SK-N-SH treated with all-trans-retinoic acid at 6 μM for 48 hours (cell line): ENCODE measurements around the gene NRXN3.

Experiments used
- PPARA ChIP-seq: fragments of 250-450 bp; sonication (Bioruptor Pico); IDR thresholded peaks from 2 replicates; pipeline ENCODE4 v1.5.0; 2020; ENCODE audit warnings: mild to moderate bottlenecking, borderline replicate concordance
- RARB ChIP-seq: fragments of 250-450 bp; sonication (Bioruptor Pico); IDR thresholded peaks from 2 replicates; pipeline ENCODE4 v1.8.0; 2021; ENCODE audit warnings: mild to moderate bottlenecking, moderate library complexity
- ZNF565 ChIP-seq: fragments of 450-650 bp; formaldehyde crosslinking; conservative IDR thresholded peaks from 2 replicates; pipeline ENCODE4 v1.5.0; 2020; ENCODE audit warnings: low read depth, mild to moderate bottlenecking, moderate library complexity
- TF ChIP-seq, protein P1 (sequence below): fragments of 250-450 bp; sonication (Bioruptor Pico); IDR thresholded peaks from 2 replicates; pipeline ENCODE4 v1.8.0; 2021; ENCODE audit warnings: low read depth, mild to moderate bottlenecking, moderate library complexity, borderline replicate concordance
- TF ChIP-seq, protein P2 (sequence below): fragments of 250-450 bp; sonication (Bioruptor Pico); IDR thresholded peaks from 2 replicates; pipeline ENCODE4 v1.8.0; 2020; ENCODE audit warnings: mild to moderate bottlenecking, moderate library complexity, borderline replicate concordance
- TF ChIP-seq, protein P3 (sequence below): fragments of 250-450 bp; sonication (Bioruptor Pico); IDR thresholded peaks from 2 replicates; pipeline ENCODE4 v1.5.0; 2020; ENCODE audit warnings: mild to moderate bottlenecking, moderate library complexity
- TF ChIP-seq, protein P4 (sequence below): fragments of 250-450 bp; sonication (Bioruptor Pico); IDR thresholded peaks from 2 replicates; pipeline ENCODE4 v1.5.1; 2021; ENCODE audit warnings: mild to moderate bottlenecking, moderate library complexity

DNA sequence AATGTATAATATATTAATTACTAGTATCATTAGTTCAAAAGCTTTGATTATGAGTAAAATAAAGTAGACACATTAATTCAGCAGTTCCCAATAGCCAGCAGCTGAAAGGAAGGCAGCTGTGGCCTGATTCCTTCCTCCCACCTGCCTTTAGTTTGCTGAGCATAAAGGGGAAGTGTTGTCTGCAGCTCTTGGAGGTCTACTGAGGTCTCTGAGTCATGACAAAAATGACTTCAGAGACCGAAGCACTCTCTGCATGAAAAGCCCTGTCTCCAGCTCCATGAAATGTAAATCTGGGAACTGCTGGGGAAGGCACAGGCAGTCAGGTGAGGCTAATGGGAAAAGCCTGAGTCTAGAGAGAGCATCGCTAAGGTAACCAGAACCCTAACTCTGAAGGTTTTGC lies 165.4 kb downstream of the NRXN3 start:
- no peak for TF ChIP-seq PPARA
- TF ChIP-seq ZNF565, result no peak
- TF ChIP-seq RARB (CRISPR knock-in tag), result no peak
- TF ChIP-seq, protein P1, sequence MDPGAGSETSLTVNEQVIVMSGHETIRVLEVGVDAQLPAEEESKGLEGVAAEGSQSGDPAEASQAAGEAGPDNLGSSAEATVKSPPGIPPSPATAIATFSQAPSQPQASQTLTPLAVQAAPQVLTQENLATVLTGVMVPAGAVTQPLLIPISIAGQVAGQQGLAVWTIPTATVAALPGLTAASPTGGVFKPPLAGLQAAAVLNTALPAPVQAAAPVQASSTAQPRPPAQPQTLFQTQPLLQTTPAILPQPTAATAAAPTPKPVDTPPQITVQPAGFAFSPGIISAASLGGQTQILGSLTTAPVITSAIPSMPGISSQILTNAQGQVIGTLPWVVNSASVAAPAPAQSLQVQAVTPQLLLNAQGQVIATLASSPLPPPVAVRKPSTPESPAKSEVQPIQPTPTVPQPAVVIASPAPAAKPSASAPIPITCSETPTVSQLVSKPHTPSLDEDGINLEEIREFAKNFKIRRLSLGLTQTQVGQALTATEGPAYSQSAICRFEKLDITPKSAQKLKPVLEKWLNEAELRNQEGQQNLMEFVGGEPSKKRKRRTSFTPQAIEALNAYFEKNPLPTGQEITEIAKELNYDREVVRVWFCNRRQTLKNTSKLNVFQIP, result no peak
- TF ChIP-seq, protein P2, sequence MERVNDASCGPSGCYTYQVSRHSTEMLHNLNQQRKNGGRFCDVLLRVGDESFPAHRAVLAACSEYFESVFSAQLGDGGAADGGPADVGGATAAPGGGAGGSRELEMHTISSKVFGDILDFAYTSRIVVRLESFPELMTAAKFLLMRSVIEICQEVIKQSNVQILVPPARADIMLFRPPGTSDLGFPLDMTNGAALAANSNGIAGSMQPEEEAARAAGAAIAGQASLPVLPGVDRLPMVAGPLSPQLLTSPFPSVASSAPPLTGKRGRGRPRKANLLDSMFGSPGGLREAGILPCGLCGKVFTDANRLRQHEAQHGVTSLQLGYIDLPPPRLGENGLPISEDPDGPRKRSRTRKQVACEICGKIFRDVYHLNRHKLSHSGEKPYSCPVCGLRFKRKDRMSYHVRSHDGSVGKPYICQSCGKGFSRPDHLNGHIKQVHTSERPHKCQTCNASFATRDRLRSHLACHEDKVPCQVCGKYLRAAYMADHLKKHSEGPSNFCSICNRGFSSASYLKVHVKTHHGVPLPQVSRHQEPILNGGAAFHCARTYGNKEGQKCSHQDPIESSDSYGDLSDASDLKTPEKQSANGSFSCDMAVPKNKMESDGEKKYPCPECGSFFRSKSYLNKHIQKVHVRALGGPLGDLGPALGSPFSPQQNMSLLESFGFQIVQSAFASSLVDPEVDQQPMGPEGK (CRISPR knock-in tag), result no peak
- TF ChIP-seq, protein P3, sequence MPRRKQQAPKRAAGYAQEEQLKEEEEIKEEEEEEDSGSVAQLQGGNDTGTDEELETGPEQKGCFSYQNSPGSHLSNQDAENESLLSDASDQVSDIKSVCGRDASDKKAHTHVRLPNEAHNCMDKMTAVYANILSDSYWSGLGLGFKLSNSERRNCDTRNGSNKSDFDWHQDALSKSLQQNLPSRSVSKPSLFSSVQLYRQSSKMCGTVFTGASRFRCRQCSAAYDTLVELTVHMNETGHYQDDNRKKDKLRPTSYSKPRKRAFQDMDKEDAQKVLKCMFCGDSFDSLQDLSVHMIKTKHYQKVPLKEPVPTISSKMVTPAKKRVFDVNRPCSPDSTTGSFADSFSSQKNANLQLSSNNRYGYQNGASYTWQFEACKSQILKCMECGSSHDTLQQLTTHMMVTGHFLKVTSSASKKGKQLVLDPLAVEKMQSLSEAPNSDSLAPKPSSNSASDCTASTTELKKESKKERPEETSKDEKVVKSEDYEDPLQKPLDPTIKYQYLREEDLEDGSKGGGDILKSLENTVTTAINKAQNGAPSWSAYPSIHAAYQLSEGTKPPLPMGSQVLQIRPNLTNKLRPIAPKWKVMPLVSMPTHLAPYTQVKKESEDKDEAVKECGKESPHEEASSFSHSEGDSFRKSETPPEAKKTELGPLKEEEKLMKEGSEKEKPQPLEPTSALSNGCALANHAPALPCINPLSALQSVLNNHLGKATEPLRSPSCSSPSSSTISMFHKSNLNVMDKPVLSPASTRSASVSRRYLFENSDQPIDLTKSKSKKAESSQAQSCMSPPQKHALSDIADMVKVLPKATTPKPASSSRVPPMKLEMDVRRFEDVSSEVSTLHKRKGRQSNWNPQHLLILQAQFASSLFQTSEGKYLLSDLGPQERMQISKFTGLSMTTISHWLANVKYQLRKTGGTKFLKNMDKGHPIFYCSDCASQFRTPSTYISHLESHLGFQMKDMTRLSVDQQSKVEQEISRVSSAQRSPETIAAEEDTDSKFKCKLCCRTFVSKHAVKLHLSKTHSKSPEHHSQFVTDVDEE (CRISPR knock-in tag), result no peak
- TF ChIP-seq, protein P4, sequence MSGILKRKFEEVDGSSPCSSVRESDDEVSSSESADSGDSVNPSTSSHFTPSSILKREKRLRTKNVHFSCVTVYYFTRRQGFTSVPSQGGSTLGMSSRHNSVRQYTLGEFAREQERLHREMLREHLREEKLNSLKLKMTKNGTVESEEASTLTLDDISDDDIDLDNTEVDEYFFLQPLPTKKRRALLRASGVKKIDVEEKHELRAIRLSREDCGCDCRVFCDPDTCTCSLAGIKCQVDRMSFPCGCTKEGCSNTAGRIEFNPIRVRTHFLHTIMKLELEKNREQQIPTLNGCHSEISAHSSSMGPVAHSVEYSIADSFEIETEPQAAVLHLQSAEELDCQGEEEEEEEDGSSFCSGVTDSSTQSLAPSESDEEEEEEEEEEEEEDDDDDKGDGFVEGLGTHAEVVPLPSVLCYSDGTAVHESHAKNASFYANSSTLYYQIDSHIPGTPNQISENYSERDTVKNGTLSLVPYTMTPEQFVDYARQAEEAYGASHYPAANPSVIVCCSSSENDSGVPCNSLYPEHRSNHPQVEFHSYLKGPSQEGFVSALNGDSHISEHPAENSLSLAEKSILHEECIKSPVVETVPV (CRISPR knock-in tag), result no peak
